Activated naive CD8-positive, alpha-beta T cell treated with anti-CD3 and anti-CD28 coated beads for 36 hours (primary cell): ENCODE results near the gene KSR1. TPM values are rescaled to one million over a fixed set of nuclear protein-coding genes. Genes with fewer than 3 reads are reported as not detected.
A peak's percentile ranks its signal among the peaks of the same experiment; 100 is the strongest.

Source experiments
- DNase-seq: peaks from one replicate; pipeline ENCODE4 v3.0.0; 2021
- H3K27ac Mint-ChIP-seq: one replicate; pipeline ENCODE4 v1.8.0; 2022; ENCODE audit warnings: mild to moderate bottlenecking, moderate library complexity, mixed read lengths
- H3K27me3 Mint-ChIP-seq: one replicate; pipeline ENCODE4 v1.8.0; 2022; ENCODE audit warnings: mild to moderate bottlenecking, mixed read lengths
- H3K36me3 Mint-ChIP-seq: one replicate; pipeline ENCODE4 v1.8.0; 2021; ENCODE audit warnings: mild to moderate bottlenecking, mixed read lengths
- H3K4me1 Mint-ChIP-seq: one replicate; pipeline ENCODE4 v1.8.0; 2021; ENCODE audit warnings: mixed read lengths
- H3K4me3 Mint-ChIP-seq: one replicate; pipeline ENCODE4 v1.8.0; 2022; ENCODE audit warnings: mild to moderate bottlenecking, moderate library complexity, mixed read lengths
- H3K9me3 Mint-ChIP-seq: one replicate; pipeline ENCODE4 v1.8.0; 2022; ENCODE audit warnings: mixed read lengths
- total RNA-seq, 2 experiments: library from RNA; stranded (reverse); gene quantifications; one replicate each; pipeline ENCODE4 v1.2.3, GENCODE V29; 2021

Gene KSR1
- total RNA-seq, 2 experiments from 2014 or later, result 58.9 to 62.5 TPM

DNA sequence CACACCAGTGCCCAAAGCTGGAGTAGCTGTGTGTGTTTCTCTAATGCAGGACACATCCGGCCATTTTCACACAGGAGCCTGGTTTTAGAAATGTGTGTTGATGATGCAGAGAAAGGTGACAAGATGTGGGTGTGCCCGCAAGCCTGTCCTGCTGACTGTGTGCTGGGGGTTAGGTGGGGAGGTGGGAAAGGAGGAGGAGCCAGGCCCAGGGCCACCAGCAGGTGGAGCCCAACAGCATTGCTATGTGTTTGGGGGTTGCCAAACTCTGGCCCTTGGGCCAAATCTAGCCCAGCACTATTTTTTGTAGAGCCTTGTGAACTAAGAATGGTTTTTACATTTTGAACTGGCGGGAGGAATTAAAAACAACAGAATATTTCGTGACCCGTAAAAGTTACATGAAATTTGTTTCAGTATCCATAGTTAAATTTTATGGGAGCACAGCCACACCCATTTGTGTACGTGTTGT is 113.0 kb downstream of the KSR1 start:
- H3K36me3 Mint-ChIP-seq, result peaks cover 17% of the 10 kb centered on the region
- DNase-seq, result peak; percentile 63
- no peaks in the 10 kb centered on the region for H3K27me3 Mint-ChIP-seq
- no peak overlapping the region for H3K4me3 Mint-ChIP-seq
- no peaks in the 10 kb centered on the region for H3K9me3 Mint-ChIP-seq
- no peak overlapping the region for H3K27ac Mint-ChIP-seq
- peaks cover 63% of the 10 kb centered on the region for H3K4me1 Mint-ChIP-seq

DNA sequence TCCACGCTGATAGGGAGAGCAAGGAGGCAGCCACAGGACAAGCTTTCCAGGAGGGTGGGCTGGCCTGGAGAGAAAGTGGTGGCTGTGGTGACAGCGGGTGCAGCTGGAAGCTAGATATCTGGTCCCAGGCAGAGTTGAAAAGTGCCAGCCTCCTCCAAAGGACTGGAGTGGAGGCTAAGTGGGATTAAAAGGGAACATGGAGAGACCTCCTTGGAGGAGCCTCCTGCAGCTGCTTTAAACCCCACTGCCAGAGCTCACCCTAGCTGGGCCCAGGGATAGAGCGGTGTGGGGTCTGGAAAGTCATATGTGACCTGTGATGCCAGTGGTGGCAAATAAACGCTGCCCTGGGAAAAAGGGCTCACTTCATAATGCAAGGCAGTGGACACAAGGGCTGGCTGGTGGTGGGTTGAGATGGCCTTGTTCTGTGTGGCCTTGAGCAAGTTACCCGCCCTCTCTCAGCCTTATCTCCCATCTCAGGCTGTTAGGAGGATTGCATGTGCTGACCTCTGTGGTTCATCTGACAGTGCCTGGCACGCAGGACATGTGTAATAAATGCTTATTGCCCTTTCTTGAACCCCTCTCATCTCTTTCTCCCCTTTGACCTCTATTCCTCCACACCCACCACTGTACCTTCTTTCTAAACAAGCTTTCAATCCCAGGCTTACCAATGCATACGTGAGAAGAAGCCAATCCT is 113.8 kb downstream of the KSR1 start:
- no peak for DNase-seq
- no peaks in the 10 kb centered on the region for H3K27me3 Mint-ChIP-seq
- H3K4me1 Mint-ChIP-seq, result peaks cover 68% of the 10 kb centered on the region
- H3K4me3 Mint-ChIP-seq, result no peak overlapping the region
- H3K9me3 Mint-ChIP-seq, result peaks cover 2% of the 10 kb centered on the region
- peaks cover 22% of the 10 kb centered on the region for H3K36me3 Mint-ChIP-seq
- no peak overlapping the region for H3K27ac Mint-ChIP-seq

DNA sequence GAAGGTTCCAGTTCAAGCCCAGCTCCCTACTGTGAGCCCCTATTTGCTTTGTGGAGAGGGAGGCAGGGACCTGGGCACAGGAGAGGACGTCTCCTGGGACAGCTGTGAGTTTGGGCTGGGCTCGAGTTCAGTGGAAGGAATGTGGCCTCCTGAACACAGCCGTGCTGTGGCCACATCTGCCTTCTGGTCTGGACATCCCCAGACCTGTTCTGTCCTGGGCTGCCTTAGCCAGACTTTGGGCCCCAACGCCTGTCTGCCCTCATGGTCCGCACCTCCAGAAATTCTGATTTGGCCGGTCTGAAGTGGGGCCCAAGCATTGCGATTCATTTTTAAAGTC is 114.3 kb downstream of the KSR1 start:
- H3K36me3 Mint-ChIP-seq, result peaks cover 24% of the 10 kb centered on the region
- DNase-seq, result no peak
- H3K4me3 Mint-ChIP-seq, result no peak overlapping the region
- no peaks in the 10 kb centered on the region for H3K27me3 Mint-ChIP-seq
- H3K4me1 Mint-ChIP-seq, result peaks cover 68% of the 10 kb centered on the region
- peaks cover 2% of the 10 kb centered on the region for H3K9me3 Mint-ChIP-seq
- H3K27ac Mint-ChIP-seq, result no peak overlapping the region

DNA sequence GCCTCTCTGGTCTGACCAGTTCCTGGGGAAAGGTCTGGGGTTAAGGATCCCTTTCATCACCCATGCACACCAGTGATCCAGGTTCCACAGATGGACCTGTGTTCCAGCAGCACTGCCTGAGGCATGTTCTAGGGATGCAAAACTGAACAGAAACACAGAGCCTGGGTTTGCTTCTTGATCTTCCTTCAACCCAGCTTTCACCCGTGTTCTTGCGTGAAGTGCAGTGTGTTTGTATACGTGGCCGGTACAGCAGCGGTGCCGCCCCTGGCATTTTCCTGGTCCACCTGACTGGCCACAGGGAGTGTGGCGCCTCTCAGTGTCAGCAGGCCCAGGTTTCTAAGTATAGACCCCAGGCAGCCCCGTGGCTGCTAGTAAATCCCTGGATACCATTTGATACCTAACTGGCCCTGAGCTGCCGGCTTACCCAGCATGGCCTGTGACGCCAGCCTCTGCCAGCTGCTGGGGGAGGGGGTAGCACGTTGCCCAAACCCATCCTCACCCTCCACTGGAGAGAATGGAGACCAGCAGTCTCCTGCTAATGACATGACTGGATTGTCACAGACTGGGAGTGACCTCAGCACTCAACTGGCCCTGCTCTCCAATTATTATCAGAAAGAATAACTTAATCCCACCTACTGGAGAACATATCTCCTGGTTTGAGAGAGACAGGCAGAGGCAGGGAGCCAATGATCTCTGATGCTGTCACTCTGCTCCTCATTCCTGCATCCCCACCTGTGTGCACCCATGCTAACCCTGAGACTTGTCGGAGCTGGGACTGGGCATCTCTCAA is 115.5 kb downstream of the KSR1 start:
- no peak for DNase-seq
- Mint-ChIP-seq H3K4me3 (peak overlapping the region; percentile 40), H3K36me3 (peaks cover 22% of the 10 kb centered on the region), H3K9me3 (peaks cover 2% of the 10 kb centered on the region), H3K27me3 (no peaks in the 10 kb centered on the region), H3K27ac (peak overlapping the region; percentile 86), H3K4me1 (peaks cover 65% of the 10 kb centered on the region)

DNA sequence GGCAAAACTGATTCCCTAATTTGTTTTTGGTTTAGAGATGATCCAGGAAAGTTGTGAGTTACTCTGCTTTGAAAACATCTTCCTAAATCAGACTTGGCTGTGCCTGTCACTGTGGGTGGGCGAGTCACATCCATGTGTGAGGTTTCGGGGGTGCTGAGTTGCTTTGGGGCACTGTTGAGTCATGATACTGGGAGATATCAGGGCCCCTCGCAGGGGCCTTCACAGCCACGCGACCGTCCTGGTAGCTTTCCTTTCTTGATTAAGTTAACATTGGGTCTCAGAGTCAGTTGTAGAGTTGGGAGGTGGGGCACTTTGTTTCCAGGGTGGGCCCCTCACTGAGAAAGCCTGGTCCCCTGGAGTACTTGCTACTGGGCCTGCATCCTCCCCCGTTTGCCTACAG is 116.4 kb downstream of the KSR1 start:
- Mint-ChIP-seq H3K4me3 (peak overlapping the region; percentile 40), H3K4me1 (peaks cover 65% of the 10 kb centered on the region), H3K36me3 (peaks cover 23% of the 10 kb centered on the region), H3K27me3 (no peaks in the 10 kb centered on the region), H3K27ac (peak overlapping the region; percentile 86), H3K9me3 (peaks cover 2% of the 10 kb centered on the region)
- DNase-seq, result peak; percentile 78

DNA sequence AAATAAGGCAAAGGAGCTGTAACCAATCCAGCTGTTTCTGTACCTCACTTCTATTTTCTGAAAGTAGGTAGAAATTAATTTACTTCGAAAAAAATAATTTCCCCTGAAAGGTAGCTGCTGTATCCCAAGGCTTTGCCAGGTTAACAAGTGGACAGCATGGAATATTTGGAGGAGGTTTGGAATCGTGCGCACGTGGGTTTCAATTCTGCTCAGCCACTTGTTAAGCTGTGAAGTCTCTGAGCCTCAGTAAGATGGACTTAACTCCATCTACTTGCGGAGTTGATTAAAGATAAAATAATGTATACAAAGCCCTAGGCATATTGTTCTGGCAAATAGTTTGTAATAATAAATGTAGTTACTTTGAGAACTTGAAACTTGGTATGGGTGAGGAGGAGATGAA is 117.3 kb downstream of the KSR1 start:
- H3K36me3 Mint-ChIP-seq, result peaks cover 24% of the 10 kb centered on the region
- no peak for DNase-seq
- no peak overlapping the region for H3K27ac Mint-ChIP-seq

DNA sequence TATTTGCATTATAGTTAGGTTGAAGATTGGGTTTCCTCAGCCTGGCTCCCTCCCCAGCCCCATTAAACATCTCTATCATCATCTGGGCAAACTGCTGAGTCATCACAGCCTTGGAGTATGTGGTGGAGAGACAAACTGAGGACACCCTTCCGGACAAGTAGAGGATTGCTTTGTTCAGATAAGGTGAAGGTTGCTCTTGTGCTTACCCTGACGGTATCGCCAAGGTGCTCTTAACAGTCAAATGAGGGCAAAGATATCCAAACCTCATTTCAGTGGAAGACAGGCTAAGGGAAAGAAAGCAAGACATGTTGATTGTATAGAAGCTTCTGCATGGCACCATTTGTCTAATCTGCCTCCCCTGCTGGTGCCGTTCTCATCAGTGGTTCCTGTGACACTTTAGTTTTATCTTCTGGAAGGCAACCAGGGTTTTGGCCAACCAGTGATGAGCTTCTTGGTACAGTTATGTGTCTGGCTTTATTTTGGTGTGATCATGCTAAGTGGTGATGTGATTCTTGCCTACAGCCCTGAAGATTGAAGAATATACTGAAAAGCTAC is 117.8 kb downstream of the KSR1 start:
- Mint-ChIP-seq H3K4me1 (peaks cover 75% of the 10 kb centered on the region), H3K27ac (no peak overlapping the region), H3K27me3 (no peaks in the 10 kb centered on the region), H3K4me3 (no peak overlapping the region), H3K36me3 (peaks cover 26% of the 10 kb centered on the region), H3K9me3 (peaks cover 2% of the 10 kb centered on the region)
- DNase-seq, result no peak

More for the DNA sequence above, 117.3 kb downstream of the KSR1 start:
- Mint-ChIP-seq H3K4me3 (no peak overlapping the region), H3K9me3 (peaks cover 2% of the 10 kb centered on the region), H3K27me3 (no peaks in the 10 kb centered on the region), H3K4me1 (peaks cover 71% of the 10 kb centered on the region)

DNA sequence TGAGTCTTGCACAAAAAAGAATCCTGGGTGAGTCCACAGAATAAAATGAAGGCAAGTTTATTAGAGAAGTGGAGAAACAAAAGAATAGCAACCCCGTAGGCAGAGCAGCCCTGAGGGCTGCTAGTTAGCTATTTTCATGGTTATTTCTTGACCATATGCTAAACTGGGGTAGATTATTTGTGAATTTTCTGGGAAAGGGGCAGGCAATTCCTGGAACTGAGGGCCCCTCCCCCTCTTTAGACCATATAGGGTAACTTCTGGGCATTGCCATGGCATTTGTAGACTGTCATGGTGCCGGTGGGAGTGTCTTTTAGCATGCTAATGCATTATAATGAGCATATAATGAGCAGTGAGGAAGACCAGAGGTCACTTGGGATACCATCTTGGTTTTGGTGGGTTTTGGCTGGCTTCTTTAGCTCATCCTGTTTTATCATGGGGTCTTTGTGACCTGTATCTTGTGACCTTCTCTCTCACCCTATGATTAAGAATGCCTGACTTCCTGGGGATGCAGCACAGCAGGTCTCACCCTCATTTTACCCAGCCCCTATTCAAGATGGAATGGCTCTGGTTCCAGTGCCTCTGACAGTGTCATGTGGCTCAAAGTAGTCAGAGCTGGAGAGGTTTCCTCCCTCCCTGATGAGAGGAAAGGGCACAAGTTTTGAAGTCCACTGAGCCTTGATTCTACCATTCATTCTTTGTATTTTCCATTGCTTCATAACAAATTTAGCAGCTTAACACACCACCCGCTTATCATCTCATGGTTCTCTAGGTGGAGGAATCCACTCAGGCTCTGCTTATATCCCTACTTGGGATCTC is 119.1 kb downstream of the KSR1 start:
- DNase-seq, result no peak
- no peak overlapping the region for H3K4me3 Mint-ChIP-seq
- H3K36me3 Mint-ChIP-seq, result peaks cover 36% of the 10 kb centered on the region
- H3K4me1 Mint-ChIP-seq, result peaks cover 78% of the 10 kb centered on the region
- peak overlapping the region; percentile 44 for H3K27ac Mint-ChIP-seq
- H3K27me3 Mint-ChIP-seq, result no peaks in the 10 kb centered on the region
- peaks cover 2% of the 10 kb centered on the region for H3K9me3 Mint-ChIP-seq

DNA sequence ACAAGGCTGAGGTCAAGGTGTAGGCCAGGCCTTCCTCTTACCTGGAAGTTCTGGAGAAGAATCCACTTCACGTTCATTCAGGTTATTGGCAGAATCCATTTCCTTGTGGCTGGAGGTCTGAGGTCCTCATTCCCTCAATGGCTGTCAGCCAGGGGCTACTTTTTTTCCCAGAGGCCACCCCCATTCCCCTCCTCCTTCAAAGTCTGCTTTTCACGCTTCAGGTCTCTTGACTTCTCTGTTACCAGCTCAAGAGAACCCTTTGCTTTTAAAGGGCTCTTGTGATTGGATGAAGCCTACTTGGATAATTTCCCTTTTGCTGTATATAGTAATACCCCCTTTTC is 119.6 kb downstream of the KSR1 start:
- H3K27ac Mint-ChIP-seq, result peak overlapping the region; percentile 44
- no peaks in the 10 kb centered on the region for H3K27me3 Mint-ChIP-seq
- H3K9me3 Mint-ChIP-seq, result peaks cover 2% of the 10 kb centered on the region

DNA sequence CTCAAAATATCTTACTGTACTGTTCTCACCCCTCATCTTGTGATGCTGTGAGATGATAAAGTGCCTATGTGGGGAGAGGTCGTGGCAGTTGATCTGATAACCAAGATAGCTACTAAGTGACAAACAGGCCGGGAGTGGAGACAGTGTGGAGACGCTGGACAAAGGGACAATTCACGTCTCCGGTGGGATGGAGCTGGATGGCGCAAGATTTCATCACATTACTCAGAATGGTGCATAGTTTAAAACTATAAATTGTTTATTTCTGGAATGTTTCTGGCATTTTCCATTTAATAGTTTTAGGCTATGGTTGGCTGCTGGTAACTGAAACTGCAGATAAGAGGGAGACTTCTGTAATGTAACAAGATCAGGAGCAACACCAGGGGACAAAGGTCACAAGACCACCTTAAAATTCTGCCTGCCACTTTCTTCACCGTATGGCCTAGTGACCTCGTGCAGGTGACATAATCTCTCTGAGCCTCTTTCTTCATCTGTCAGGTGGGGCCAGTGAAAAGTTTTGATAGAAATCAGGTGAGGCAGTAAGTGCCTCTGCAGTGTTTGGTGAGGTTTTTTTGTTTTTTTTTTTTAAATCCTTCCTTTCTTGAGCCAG is 120.3 kb downstream of the KSR1 start:
- Mint-ChIP-seq H3K36me3 (peaks cover 35% of the 10 kb centered on the region), H3K27ac (peak overlapping the region; percentile 55), H3K9me3 (peaks cover 2% of the 10 kb centered on the region), H3K4me1 (peaks cover 77% of the 10 kb centered on the region), H3K4me3 (no peak overlapping the region), H3K27me3 (no peaks in the 10 kb centered on the region)
- DNase-seq, result no peak

More for the DNA sequence above, 119.6 kb downstream of the KSR1 start:
- no peak for DNase-seq
- Mint-ChIP-seq H3K4me1 (peaks cover 80% of the 10 kb centered on the region), H3K36me3 (peaks cover 37% of the 10 kb centered on the region), H3K4me3 (no peak overlapping the region)

DNA sequence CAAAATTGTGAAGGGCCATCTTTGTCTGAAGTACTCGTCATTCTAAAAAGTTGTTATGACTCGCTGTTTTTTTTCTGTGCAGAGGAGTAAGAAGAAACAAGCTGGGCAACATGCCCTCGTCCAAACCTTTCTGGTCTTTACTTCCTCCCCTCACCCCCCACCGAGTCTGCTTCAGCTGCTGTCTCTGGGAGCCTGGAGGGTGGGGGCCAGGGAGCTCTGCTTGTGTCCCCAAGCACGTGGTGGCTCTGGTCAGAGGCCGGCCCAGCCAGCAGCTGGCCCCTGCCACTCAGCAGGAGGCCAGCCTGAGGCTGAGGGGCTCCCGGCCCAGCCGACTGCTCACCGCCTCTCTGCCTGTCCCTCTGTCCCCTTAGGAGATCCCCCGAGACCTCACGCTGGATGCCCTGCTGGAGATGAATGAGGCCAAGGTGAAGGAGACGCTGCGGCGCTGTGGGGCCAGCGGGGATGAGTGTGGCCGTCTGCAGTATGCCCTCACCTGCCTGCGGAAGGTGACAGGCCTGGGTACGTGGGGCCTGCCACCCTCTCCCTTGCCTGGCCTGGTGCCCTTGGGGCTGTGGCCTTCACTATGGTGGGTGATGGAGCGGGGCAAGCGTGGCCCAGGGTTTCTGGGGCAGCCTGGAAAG is 121.0 kb downstream of the KSR1 start:
- Mint-ChIP-seq H3K27ac (peak overlapping the region; percentile 55), H3K4me1 (peaks cover 72% of the 10 kb centered on the region), H3K9me3 (peaks cover 2% of the 10 kb centered on the region), H3K4me3 (no peak overlapping the region), H3K27me3 (no peaks in the 10 kb centered on the region), H3K36me3 (peaks cover 36% of the 10 kb centered on the region)
- no peak for DNase-seq

DNA sequence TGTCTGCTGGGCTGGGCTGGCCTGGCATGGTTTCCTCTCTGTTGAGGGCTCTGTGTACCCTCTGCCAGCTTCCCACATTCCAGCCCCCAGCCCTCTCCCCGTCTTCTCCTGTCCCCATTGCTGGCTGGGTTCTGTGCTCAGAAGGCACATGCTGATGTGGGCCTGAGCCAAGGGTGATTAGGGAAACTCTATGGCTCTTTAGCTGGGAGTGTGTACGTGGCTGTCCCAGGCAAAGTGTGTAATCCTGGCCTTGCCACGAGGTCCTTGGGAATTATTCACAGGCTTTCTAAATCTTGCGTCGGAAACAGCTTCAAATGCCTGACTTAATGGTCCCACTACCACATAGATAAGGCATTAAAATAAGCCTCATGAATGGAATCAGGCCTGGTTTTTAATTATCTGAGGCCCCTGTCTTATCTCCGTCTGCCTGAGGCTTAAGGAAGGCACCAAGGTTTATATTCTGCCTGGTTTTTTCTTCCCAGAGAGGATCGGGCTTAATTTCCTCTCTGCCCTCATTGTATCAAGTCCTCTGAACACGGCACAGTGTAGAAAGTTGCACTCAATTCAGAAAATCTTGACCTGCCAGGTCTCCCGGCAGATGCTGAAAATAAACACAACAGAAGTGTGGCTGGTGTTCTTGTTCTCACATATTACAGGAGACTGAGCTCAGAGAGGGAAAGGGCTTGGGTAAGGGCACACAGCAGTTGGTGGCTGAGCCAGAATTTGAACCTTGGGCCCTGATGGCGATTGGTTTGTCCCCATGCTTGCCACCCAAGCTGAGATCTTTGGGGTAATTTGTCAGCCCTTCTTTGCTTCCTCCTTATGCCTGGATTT is 121.9 kb downstream of the KSR1 start:
- Mint-ChIP-seq H3K27me3 (no peaks in the 10 kb centered on the region), H3K27ac (peak overlapping the region; percentile 88), H3K4me1 (peaks cover 64% of the 10 kb centered on the region), H3K4me3 (no peak overlapping the region), H3K9me3 (peaks cover 2% of the 10 kb centered on the region), H3K36me3 (peaks cover 37% of the 10 kb centered on the region)
- DNase-seq, result no peak

DNA sequence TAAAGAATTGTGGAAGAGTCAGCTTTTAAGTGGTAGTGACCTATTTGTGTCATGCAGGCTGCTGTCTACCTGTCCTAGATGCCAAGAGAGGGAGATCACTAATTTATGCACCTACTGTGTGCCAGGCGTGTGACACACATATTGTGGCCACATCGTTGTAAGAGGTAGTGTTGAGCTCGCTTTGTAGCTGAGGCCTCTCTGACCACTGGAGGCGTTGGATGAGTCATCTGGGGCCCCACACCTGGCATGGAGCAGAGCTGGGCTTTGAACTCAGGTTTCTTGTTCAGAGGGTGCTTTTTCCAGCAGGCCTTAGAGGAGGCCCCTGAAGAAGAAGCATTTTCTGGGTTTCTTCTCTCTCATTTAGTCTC is 122.5 kb downstream of the KSR1 start:
- Mint-ChIP-seq H3K4me3 (peak overlapping the region; percentile 8), H3K36me3 (peaks cover 38% of the 10 kb centered on the region), H3K27ac (peak overlapping the region; percentile 88), H3K27me3 (no peaks in the 10 kb centered on the region), H3K9me3 (peaks cover 2% of the 10 kb centered on the region), H3K4me1 (peaks cover 58% of the 10 kb centered on the region)
- peak; percentile 75 for DNase-seq
